ENCODE measurements around the gene POLR1C.
A peak's percentile ranks its signal among the peaks of the same experiment; 100 is the strongest.
"Not testable (repeated sequence)": the region's sequence is repeated elsewhere in the genome, so short reads cannot be mapped to it uniquely, and the experiment has no call there.

Gene POLR1C

GRCh38 chr6:43511824-43512415 is 5.0 kb upstream of the POLR1C start:
- no peak for DNase-seq

DNA sequence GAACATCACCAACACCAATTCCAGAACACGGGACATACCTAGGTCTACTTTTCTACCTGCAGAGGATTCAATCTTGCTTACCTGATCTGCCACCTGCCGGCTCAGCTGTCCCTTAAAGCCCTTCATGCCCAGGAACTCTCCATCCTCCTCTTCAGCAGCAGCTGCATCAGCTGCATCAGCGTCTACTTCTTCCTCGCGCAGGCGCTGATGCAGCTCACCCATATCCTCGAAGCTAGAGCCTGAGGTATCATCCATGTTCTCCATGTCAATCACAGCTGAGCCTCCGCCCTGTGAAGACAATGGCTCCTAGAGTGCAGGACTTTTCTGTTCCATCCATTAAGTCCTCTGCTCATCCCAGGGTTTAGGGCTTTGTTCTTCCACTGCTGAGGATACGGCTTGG is 1.1 kb upstream of the POLR1C start:
- no peak for DNase-seq

DNA sequence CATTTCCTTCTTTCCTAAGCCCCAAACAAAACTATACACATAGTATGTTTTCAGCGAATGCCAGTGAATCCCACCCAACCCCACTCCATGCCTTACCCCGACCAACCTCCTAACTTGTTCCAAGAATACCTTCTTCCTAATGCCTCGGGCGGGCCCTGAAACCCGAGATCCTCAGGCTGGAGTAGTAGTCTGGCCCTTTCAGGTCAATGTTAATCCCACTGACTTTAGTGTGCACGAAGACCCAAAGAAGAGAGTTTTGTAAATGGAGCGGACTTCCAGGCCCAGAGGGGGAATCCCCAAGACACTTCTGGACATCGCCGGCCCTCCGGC is 557 bp upstream of the POLR1C start:
- DNase-seq: no peak

DNA sequence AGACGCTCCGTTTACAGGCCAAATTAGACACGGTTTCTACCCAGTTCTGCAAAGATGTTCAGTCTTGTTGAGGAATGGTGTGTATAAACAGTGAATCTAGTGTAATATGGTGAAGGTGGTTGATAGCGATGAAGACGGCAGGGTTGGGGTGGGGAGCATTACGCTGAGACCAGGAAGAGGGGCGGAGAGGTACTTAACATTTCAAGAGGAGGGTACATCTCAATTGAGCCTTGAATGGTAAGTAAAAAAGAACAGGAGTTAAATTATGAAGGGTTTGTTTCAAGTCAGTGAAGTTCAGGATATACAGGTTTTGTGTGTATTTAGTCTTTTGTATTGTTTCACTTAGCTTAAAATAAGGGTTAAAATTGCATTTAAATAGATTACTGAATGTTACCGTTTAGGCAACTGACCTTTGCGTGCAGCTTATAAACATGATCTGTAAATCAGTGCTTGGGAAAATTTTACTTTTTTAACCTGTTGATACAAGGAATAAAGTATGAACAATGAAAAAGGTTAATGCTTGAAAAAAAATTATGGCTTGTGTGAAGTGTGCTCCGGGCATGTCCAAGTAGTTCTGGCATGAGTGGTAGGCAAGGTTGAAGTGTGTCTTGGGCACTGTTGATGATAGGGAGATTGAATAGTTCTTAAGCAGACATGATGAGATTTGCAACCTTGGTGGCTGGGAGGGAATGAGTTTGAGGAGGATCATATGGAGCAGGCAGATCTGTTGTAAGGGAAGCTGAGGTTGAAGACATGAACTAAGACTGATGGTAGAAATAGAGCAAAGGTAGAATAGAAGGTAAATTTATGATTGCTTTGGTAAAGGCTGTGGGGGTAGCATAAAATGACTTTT is 842 bp downstream of the POLR1C start:
- peak; percentile 53 for DNase-seq

DNA sequence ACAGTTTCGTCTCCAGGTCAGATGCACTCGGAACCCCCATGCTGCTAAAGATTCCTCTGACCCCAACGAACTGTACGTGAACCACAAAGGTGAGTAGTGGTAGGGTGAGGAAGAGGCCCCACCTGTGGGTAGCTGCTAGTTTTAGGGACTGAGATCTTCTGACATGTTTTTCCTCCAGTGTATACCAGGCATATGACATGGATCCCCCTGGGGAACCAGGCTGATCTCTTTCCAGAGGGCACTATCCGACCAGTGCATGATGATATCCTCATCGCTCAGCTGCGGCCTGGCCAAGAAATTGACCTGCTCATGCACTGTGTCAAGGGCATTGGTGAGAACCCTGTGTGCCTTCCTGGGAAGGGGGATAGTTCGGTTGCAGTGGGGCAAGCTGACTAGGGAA is 3.2 kb downstream of the POLR1C start:
- DNase-seq: no peak

DNA sequence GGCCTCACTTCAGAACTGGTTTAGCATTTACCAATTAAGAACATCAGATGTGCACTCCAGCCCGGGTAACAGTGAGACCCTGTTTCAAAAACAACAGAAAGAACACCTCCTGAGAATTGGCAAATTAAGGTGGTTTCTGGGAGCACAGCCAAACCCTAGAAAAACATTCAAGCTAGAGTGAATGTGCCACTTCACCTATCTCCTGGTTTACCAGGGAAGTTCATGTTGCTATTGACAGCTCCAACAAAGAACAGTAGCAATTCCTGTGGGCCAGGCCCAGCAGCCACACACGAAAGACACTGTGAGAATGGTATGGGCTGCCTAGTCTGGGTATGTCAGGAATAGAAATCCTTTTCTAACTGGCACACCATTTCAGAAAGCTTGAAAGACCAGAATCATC is 4.9 kb downstream of the POLR1C start:
- no peak for DNase-seq

DNA sequence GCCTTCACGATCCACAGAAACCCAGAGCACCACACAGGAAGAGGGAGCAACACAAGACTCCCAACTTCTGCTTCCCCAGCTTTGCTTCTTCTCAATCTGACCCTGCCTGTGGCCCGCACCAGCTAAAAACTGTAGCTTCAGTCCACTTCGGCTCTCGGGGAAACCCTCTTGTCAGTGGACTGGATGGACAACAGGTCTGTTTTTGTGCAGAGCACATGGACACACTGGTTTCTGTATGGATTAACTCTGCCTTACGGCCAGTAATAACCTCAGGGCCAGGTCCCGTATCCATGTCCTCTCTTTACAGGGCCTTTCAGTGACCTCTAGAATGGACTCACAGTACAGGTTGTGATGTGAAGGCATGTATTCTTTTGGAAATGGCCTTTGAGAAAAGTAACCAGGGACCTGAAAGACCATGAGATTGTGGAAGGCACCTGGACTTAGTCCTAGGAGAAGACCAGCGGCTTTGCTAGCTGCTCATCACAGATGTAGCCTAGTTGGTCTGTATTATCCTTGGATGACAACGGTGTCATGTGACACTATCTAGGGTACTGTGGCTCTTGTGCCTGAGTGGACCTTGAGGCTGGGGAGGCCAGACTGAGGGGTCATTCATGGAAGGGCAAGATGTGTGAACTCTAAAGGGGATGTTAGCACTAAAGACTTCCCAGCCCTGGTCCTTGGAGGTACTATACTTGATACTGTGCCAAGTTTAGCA is 5.8 kb downstream of the POLR1C start:
- DNase-seq: no peak

GRCh38 chr6:43523284-43523683 is 6.4 kb downstream of the POLR1C start:
- DNase-seq: no peak

DNA sequence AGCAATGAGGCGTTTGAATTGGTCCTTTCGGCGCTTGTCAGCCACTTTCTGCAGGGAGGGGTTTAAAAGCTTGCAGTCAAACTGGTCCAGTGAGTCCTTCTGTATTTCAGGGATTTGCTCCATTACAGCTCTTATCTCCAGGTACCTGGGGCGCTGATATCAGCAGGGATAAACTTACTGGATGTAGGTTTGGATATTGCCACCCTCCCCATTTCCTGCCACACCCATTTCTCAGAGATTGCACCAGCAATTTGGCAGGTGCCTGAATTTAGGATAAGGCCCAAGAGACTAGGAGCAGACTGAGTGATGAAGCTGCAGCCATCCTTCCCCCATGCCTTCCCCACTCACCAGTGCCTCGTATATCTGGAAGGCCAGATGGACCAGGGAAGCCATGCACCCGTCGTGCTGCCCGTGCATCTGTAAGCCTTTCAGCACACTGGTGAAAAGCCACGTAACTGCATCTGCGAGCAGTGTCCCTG is 7.6 kb downstream of the POLR1C start:
- DNase-seq: no peak

DNA sequence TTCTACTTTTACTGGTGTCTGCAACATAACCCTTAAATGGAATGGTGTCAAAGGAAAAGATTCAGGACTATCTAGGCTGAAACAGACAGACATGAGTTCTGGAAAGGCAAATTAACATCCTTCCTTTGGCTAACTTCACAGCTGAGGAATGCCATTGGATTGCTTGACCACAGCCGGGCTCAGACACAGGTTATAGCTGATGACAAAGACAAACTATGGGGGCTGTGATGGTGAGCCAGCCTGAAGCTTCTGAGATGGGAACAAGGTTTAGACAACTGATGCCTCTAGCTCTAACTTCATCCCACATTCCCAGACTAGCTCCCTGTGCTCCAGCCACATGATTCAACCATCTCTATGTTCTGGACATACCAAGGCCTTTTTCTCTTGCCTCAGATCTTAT is 15.3 kb downstream of the POLR1C start:
- no peak for DNase-seq

GRCh38 chr6:43538986-43539385 is 22.1 kb downstream of the POLR1C start:
- not testable (repeated sequence) for DNase-seq

DNA sequence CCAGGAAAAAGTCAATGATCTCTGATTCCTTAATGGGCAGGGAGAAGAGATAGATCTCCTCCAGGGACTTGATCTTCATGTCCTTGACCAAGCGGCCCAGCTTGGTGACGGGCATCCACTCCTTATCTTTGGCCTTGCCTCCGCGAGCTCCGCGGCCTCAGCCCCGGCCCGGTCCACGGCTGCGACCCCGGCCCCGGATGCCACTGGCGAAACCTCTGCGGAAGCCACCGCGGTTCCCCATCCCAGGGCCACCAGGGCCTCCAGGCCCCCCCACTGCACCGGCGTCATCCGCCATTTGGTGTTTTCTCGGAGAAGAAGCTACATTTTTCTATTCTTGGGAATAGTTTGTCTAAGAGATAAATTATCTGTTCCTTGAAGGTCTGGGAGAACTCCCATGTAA is 22.5 kb downstream of the POLR1C start:
- not testable (repeated sequence) for DNase-seq

- no peak for DNase-seq
Measured at GRCh38 chr6:43540507-43540906, 23.6 kb downstream of the POLR1C start.

DNA sequence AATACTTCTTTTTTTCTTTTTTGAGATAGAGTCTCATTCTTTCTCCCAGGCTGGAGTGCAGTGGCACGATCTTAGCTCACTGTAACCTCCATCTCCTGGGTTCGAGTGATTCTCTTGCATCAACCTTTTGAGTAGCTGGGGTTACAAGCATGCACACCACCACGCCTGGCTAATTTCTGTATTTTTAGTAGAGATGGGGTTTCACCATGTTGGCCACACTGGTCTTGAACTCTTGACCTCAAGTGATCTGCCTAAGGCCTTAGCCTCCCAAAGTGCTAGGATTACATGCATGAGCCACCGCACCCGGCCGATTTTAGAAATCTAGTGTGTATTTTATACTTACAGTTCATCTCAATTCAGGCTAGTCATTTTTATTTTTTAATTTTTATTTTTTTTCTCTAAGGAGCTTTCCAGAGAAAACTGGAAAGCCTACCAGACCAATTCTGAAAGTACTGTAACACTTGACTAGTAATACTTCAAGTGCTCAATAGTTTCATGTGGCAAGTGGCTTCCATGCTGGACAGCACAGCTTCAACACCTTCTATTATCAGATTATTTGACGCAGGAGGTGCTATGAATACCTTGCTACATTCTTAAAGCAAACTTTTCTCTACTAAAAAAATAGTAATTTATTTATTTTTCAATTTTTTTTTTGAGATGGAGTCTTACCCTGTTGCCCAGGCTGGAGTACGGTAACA is 25.0 kb downstream of the POLR1C start:
- no peak for DNase-seq

- DNase-seq: no peak
Measured at GRCh38 chr6:43544461-43544860, 27.6 kb downstream of the POLR1C start.

DNA sequence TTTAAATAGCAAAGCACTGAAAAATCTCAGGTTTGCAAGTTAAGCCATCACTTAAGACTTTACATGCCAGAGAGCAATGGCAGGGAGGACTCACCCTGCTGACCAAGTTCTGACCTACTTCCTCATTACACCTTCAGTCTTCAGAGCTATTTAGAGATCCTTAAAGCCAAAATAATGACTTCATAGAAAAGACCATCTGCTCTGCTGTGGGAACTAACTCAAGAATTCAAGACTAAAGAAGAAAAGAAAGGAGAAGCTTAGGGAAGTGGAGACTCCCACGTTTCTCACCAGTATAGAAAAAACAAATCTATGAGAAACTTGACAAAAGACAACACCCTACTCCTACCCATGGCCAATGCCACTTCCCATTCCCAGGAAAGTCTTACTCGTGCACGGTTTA is 30.3 kb downstream of the POLR1C start:
- no peak for DNase-seq

GRCh38 chr6:43557620-43558019 is 40.7 kb downstream of the POLR1C start:
- DNase-seq: not testable (repeated sequence)

GRCh38 chr6:43559328-43559727 is 42.4 kb downstream of the POLR1C start:
- no peak for DNase-seq

DNA sequence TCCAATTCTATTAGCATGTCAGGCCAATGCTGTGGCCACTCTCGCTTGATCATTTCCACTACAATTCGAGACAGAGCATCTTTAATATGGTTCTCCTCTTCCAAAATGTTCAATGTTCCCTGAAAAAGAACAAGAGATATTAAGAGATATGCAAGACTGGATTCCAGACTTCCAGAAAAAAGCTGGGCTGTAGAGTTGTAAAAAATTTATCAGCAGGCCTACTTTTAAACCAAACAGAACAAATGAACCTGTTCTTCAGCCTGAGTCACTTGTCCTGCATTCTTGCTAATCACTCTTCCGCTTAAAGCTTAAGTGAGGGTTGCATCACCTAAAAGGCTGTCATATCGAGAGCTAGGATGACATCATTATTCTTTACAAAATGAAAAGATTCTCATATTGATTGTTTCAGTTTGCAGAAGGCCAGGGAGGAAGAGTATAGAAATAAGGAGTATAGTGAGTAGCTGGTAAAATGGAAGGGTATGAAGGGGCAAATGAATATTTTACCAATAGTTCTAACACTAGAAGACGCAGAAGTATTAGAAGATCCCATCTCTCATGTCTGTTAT is 54.1 kb downstream of the POLR1C start:
- no peak for DNase-seq

Data from hematopoietic multipotent progenitor cell treated with erythropoietin and hydrocortisone succinate and interleukin-3 and kit ligand, for 6 days (in vitro differentiated cells).